Dermis microvascular lymphatic vessel endothelial cell (primary cell): ENCODE data around the gene VSTM4. TPM values are rescaled to one million over a fixed set of nuclear protein-coding genes. Genes with fewer than 3 reads are reported as not detected.

Source experiments
- DNase-seq, 2 donors: peaks; one replicate each; pipeline versions ENCODE4 v3.0.0 to v3.0.0-alpha.2; 2010; ENCODE audit warnings: low read depth in 2 of 2
- total RNA-seq: library from RNA; depleted of rRNA; stranded (reverse); fragments of >200 nt; gene quantifications from 2 replicates; pipeline ENCODE4 v1.2.1, GENCODE V29; 2014

VSTM4 gene
- total RNA-seq, 1 donor from 2014 or later, result 0.39 TPM

DNA sequence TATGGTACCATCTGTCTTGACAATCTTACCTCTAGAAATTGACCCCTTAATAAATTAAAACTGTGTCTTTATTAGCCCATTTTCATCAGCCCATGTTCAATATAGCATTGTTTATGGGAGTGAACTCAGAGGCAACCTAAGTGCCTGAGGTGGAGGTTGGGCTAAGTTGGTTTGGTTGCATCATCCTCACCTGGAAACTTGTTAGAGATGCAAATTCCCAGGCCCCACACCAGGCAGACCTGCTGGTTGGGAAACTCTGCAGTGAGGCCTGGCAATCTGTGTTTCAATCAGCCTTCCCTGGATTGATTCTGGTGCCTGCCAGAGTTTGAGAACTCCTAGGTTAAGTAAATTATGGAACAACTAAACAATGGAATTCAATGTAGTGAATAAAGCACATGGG lies 27.9 kb upstream of the VSTM4 start:
- DNase-seq, result no peak

DNA sequence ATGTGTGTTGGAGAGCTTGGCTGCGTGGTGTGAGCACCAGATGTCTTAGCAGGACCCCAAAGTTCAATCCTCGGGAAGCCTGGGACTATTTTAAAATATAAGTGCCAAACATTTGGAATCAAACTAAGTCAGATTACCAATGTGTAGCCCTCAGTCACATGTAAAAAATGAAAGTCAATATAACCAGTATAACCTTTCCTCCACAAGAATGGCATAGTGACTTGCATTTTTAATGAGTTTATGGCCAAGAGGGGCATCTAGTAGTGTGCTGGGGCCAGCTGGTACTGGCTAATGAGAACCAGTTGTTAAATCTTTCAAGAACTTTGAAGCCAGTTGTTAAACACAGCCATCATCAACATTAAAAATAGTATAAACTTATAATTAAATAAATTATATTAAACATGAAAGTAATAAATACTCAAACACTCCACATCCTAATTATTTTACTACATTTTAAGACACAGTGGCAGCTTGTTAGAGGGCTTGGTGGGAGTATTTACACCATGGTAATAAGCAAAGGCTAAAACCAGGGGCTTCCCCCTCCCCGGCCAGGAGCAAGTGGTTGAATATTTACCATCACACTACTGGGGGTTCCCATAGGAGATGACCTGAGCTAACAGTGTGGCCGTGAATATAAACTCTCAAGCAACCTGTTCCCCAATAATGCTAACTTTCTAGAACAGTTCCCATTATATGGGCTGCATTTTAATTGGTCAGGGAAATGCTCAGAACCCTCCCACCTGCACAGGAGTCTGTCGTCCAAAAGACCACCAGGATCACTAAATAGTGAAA lies 26.4 kb upstream of the VSTM4 start:
- no peak for DNase-seq

DNA sequence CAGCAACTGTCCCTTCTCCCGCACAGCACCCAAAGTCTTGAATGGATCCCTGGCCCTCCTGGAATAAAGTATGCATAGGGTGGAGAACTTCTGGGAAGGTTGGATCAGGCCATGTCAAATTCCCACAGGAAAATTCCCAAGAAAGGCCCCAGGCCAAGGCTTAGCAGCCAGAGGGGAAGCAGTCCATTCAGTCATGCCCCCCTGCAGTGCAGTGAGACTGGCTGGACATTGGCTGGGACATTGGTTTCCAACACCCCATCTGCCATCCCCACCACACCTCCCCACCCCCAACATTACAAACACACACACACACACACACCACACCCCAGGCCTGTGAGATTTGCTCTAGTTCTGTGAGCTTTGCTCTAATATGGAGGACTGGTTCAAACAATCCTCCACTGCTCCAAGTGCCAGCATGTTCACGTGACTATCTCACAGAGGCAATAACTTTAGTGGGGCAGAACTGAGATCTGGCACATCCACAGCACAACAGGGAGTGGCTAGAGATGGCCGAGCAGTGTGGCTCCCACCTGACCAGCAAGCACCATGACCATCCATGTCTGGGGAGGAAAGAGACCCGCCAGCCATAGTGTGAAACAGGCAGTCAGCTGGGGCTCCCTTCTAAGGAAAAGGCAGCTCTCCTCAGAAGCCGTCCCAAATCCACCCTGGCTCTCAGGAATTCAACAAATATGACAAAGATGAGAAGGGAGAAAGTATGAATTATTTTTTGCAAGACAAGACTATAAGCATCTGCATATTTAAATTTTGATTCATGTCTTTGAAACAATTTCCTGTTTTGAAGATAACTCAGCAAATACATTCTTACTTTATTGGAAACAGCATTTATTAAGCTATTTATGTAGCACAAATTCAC lies 25.2 kb upstream of the VSTM4 start:
- no peak for DNase-seq

DNA sequence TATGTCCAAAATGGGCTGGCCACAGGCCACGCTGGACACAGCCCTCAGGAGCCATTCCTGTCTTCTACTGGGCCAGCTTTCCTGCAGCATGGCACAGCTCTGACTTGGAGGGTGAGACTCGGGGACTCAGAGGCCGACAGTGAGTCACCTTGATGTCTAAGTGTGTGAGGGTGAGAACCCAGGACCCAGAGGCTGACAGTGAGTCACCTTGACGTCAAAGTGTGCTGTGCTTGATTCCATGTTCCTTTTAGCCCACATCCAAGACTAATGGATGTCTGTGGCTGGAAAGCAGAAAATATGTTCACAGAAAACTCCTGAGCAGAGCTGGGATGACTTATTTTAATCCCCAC lies 24.5 kb upstream of the VSTM4 start:
- no peak for DNase-seq

DNA sequence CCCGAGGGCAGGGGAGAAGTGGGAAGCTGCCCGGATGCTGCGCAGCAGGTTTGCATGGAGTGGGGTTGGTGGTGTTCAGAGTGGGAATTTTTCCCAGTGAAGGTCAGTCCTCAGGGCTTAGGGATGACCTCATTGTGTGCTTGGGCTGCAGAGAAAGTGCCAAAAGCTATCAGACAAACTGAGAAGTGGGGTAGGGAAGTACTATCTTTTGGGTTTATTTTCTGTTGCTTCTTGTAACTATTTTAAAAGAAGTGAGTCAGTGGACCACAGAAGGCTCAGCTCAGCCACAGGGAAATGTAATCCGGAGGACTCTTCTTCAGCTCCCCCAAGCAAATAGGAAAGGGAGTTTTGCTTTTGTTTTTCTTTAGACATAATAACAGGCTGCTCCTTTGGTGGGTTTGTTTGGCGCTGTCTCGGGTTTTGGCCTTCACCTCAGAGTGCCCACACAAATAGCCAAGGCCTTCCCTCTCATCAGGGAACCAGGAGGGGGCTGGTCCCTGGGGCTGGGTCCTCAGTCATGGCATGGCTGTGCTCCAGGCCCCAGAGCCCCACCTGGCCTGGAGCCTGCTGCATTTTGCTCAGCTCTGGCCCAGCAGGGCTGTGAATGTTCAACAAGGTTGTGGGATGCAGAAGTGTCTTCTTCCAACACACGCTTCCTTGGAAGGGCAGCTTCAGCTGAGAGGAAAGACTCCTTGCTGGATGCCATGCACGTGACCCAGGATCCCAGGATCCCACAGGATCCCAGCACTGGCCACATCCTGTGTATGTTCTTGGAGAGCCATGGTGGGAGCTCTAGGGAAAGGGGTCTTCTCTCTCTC lies 23.9 kb upstream of the VSTM4 start:
- no peak for DNase-seq

DNA sequence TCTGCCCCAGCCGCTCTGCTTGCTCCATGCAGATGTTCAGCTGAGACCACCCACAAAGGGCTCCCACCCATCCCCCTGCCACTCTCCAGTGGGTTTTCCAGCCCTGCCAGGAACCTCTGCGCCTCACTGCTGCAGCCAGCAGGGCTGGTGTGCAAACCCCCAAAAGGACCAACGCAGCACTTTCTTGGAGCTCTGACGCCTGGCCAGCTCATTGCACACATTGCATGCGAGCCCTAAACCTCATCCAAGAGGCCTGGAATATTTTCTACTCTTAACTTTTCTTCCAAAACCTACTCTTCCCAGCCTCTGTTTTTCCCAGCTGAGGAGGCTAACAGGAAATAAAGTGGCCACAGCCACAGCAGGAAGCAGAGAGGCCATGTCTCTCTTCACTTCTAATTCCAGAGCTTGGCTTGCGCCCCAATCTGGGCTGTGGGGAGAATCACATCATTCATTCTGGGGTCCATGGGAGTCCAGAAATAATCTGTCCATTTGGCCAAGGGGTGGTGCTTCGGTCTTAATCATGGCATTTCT lies 23.1 kb upstream of the VSTM4 start:
- no peak for DNase-seq

DNA sequence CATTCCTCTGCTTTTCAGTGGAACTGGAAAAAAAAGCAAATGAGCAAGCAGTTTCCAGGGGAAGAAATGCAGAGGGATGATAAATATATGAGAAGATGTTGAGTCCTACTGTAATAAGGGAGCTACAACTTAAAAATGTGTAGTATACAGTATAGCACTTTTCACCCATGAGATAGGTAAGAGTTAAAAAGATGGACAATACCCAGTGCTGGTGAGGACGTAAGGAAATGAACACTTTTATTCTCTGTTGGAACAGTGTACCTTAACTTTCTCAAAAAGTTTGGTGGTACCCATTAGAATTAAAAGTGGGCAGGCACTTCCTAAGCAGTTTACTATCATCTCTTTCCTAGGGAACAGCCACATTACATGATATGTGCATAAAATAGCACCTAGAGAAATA lies 21.2 kb upstream of the VSTM4 start:
- DNase-seq, result no peak

DNA sequence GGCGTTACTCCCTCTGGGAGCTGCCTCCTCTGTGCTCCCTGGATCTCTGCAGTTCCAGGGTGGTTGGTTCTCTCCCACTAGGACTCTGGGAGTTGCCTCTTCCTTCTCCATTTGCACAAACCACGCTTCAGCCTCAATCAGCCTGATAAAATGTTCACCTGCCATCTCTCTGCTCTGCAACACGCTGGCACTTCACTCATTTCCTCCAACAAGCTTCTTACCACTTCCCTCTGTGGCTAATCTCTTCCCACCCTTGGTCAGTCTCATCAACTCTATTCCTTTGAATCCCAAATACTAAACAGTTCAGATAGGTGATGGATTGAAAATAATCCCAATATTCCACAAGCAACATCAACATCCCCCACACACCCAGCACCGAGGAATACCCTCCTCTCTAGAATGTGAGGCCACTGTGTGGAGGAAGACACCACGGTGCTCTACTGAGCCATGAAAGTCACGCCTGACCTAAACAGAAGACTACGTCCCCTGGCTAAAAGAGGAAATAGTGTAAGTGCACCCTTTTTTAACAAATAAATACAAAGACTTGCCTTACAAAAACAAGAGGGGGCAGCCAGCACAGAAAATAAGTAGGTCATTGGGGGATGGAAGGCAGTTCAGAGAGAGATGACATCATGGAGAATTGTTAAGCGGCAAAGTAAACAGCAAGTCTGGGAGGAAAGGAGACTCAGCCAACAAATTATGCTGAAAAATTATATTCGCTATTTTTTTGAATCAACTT lies 20.4 kb upstream of the VSTM4 start:
- DNase-seq, result no peak

DNA sequence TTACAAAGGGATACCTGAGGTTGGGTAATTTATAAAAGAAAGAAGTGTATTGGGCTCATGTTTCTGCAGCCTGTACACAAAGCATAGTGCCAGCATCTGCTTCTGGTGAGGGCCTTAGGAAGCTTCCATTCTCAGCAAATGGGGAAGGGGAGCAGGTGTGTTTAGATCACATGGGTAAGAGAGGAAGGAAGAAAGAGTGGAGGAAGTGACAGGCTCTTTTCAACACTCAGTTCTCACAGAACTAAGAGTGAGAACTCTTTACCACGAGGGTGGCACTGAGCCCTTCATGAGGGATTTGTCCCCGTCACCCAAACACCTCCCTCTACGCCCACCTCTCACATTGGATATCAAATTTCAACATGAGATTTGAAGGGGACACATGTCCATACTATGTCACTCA lies 19.0 kb upstream of the VSTM4 start:
- DNase-seq, result no peak

DNA sequence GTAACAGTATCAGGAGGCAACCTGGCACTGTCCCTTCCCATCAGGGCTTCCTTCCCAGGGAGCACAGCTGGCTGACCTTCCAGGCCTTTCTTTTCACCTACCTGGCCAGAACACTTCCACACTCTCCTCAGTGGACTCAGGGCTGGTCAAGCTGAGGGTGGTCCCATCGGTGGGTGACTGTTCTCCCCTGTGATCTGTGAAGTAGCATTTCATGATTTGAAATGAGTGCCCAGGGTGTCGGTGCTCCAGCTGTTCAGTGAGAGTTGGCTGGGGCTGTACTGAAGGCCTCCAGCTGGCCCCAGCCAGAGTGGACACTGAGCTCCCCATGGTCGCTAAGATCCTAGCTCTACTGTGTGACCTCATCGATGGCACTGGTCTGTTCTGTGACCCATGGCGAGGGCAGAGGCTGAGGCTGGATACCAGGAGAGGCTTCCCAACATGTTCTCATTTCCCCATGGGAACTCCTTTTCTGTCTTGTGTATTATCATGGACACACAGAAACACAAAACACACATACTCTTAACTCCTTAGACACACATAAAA lies 18.5 kb upstream of the VSTM4 start, which contains the start of gene FAM170B:
FAM170B (minus strand) TSS at position 316 of the 543 bp plus-strand sequence; CDS start at position 213, 103 bp downstream.
- DNase-seq, result no peak

DNA sequence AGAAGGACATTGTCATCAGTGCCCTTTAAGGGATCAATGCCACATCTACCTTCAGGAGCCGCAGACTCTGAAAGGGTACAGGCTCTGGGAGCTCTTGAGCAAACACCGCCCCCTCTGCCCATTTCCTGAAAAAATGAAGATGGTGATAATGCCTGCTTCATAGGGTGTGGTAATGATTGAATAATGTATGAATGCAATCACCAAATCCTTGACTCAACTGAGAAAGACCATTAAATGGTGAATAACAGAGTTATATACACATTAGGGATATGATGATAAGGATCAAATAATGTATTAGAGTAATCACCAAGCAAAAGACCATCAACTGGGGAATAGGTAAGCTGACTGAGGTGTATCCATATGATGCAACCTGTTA lies 17.0 kb upstream of the VSTM4 start:
- DNase-seq, result no peak

DNA sequence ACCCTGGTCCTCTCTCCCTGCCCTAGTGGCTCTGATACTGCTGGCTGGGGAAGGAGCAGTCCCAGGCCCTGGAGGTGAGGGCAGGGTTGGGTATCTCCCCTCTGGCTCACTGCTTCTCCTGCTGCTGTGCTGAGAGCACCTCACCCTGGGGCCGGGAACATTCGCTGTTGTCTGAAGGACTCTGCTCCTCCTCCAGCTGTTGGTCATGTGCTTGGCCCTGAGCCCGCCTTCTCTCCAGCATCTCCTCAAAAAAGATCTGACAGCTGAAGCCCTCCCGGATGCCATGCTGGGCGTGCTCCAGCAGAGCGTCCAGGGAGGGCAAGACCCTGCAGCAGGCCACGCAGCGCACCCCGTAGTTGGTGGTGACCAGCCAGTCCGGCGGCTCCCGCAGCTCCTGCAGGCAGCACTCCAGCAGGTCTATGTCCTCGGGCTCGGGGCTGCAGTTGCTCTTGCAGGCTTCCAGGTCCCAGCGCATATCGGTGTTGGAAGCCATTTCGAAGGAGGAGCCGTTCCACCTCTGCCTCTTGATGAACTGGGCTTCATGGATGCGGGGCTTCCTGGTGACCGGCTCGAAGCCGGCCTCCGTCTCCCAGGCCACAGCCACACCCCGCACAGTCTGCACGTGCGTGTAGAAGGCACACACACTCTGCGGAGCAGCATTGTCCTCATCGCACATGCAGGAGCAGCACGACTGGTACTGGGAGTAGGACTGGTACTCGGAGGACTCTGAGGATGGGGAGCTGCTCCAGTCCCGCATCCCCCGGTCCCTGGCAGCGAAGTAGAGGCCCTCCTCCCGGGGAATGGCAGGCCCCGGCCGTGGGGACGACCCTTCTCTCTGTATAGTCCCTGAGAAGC lies 16.4 kb upstream of the VSTM4 start:
- DNase-seq, result no peak

DNA sequence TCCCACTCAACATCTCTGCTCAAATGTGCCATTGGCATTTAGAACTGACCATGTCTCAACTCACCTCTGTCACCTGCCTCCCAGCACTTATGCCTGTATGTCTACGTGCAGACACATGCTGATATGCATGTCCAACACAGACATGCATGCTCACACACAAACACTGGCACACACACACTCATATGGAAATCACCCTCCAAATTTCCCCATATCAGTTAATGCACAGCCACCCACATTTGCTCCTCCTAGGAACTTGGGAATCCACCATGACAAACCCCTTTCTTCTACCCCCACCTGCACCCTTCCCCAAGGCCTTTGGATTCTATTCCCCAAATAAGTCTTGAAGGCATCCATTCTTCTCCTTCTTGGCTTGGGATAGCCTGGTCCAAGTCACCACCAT lies 14.1 kb upstream of the VSTM4 start:
- no peak for DNase-seq

DNA sequence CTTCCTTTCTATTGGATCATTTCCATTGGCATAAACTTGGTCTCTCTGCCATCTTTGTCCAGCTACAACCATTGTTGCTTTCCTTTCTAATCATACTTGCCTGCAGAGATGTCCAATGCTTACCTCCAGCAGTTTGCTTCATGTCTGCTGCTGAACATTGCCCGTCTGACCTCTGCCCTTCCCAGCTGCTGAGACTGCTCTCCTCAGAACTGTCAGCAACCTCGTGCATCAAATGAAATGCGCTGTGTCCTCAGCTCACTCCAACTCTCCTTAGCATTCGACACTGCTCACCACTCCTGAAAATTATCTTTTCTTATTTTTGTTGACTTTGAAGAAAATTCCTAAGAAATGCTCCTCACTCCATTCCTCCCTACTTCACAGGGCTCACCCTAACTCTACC lies 13.5 kb upstream of the VSTM4 start:
- DNase-seq, result no peak

DNA sequence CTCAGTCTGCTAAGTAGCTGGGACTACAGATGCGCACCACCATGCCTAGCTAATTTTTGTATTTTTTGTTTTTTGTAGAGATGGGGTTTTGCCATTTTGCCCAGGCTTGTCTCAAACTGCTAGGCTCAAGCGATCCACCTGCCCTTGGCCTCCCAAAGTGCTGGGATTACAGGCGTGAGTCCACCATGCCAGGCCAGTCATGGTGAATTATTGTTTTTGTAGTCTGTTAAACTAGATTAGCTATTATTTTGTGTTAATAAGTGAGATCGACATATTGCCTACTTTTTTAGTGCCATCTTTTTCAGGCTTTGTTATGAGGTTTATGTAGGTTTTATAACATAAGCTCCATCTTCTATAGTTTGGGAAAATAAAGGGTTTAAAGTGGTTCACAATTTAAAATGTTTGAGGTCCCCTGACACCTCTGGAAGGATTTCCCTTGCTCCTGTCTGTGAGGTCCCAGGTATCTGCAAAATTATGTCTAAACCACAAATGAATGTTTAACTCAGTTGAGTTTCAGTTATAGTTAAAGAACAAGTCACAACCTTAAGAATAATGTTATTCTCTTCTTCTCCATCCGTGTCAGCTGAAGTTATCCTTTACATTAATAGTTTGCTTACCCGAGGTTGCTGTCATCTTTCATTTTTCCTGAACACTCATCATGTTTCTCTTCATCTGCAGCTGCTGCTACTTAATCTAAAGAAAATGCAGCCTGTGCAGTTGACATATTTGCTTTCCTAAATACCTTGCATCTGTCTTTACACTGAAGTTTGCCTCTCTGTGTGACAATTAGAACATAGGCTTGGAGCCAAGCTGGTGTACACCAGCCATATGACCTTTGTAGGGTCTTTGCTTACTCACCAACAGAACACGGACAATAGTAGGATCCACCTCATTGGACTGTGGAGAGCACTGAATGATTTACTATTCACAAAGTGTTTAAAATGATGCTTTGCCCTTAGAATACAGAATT lies 8.9 kb upstream of the VSTM4 start:
- no peak for DNase-seq

DNA sequence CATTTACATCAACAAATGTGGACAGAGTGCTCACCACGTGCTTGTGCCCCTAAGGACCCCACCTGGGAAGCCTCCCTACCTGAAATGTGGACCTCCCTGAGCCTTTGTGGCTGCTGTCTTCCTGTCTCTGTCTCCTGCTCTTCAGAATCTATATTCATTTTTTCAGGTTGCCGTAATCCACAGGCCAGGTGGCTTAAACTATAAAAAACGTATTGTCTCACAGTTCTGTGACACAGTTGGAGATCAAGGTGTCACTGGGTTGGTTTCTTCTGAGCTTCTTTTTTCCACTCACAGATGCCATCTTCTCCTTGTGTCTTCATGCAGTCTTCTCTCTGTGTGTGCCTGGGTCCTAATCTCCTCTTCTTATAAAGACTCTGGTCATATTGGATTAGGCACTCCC lies 5.6 kb upstream of the VSTM4 start:
- no peak for DNase-seq

DNA sequence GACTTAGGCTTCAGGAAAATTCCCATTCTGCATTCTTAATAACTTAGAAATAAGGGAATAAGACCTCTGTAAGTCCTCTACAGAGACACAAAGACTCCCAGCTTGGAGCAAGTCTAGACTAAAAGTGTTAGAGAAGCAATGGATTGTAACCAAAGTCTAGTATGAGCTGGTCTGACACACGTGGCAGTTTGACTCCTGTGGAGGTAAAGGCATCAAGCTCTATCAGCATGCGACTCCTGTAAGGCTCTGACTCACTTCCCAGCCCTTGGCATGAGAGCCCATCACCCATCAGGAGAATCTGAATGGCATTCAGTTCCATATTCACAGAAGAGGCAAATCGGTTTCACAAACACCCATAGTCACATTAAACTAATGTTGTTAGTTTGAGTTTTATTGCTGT lies 4.4 kb upstream of the VSTM4 start:
- DNase-seq, result no peak

DNA sequence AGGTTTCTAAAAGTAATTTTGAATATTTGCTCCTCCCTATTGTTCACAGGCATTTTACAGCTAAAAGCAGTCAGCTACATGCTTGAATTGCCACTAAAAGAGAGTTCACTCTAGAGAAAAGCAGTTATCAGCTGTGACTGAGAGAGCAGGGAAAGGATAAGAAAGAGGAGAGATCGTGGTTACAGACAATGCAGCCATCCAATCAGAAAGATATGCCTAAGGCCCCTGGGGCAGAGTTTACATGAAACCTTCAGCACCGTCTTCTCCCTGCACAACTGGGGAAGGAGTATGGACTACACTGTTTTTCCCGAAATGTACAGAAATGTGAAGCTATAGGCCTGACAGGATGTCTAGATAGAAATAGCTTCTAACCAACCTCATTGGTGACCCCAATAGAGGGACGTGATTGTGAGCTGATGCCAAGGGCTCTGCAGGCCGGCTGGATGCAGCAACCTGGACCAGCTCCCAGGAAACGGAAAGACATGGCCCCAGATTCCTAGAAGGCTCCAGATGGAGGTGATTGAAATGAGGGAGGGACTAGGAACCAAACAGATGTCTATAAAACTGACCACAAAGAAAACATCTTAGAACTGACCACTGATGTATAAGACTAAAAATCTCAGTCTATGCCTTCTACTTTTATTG lies 3.2 kb upstream of the VSTM4 start:
- no peak for DNase-seq
